Fibroblast of mammary gland (primary cell): Measurements from ENCODE around the gene GALNS.

Experiments used
- DNase-seq: peaks from one replicate; pipeline ENCODE4 v3.0.0-alpha.2; 2010; ENCODE audit warnings: low read depth
- H3K4me3 ChIP-seq: 2 replicates; pipeline ENCODE4 v1.5.1; 2011; ENCODE audit warnings: low read depth, mild to moderate bottlenecking, low read length, moderate library complexity; ENCODE audit not compliant: control insufficient read depth
- TF ChIP-seq, protein P1 (sequence below): conservative IDR thresholded peaks from 2 replicates; pipeline ENCODE4 v1.5.1; 2011; ENCODE audit warnings: low read depth, low read length, inconsistent platforms; ENCODE audit not compliant: control insufficient read depth, insufficient read depth

The GALNS gene

DNA sequence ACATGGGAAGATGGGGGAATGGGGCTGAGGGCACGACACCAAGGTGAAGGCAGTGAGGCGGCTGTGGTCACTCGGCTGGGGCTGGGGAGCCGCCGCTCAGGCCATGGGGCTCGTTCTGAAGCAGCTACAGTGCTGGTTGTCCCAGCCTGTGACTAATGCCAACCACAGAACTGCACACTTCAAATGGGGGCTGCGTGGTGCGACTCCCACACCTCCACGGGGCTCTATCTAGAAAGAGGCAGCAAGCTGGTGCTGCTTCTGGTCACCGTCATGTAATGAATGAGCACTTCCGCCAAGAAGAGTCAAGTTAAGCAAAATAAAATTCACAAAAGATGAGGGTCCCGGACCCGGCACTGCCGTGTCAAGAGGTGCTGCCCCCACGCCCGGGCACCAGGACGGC, 20.0 kb downstream of the GALNS start:
- TF ChIP-seq, protein P1, sequence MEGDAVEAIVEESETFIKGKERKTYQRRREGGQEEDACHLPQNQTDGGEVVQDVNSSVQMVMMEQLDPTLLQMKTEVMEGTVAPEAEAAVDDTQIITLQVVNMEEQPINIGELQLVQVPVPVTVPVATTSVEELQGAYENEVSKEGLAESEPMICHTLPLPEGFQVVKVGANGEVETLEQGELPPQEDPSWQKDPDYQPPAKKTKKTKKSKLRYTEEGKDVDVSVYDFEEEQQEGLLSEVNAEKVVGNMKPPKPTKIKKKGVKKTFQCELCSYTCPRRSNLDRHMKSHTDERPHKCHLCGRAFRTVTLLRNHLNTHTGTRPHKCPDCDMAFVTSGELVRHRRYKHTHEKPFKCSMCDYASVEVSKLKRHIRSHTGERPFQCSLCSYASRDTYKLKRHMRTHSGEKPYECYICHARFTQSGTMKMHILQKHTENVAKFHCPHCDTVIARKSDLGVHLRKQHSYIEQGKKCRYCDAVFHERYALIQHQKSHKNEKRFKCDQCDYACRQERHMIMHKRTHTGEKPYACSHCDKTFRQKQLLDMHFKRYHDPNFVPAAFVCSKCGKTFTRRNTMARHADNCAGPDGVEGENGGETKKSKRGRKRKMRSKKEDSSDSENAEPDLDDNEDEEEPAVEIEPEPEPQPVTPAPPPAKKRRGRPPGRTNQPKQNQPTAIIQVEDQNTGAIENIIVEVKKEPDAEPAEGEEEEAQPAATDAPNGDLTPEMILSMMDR: no peak
- no peak overlapping the region for H3K4me3 ChIP-seq
- DNase-seq: no peak

DNA sequence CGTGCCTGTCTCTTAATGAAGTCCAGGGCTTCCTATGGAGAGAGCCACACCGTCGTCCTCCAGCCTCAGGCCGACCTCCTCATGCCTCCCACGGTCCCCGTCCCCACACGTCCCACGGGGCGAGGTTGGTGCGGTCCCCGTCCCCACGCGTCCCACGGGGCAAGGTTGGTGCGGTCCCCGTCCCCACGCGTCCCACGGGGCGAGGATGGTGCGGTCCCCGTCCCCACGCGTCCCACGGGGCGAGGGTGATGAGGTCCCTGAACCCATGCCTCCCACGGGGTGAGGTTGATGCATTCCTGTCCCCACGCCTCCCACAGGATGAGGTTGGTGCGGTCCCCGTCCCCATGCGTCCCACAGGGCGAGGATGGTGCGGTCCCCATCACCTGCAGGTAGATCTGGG, 20.9 kb downstream of the GALNS start:
- TF ChIP-seq, protein P1: no peak
- no peak for DNase-seq
- H3K4me3 ChIP-seq: no peak overlapping the region

DNA sequence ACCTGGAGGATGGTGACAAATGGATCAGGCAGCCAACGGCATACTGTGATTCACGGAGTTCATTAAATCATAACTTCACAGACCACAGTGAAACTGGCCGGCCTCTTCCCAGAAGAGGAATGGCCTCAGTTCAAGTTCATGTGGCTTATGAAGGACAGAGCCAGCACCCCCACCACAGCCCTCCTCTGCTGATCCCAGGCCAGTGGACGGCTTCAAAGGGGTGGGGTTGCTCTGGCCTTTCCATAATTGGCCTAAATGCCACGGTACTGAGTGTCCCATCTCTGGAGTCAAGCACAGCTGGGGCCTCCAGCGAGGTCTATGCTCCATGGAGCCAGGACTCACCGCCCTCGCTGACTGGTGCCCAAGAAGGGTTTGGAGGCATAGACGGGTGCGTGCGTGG, 21.4 kb downstream of the GALNS start:
- H3K4me3 ChIP-seq: no peak overlapping the region
- peak; percentile 14 for DNase-seq
- TF ChIP-seq, protein P1: no peak

DNA sequence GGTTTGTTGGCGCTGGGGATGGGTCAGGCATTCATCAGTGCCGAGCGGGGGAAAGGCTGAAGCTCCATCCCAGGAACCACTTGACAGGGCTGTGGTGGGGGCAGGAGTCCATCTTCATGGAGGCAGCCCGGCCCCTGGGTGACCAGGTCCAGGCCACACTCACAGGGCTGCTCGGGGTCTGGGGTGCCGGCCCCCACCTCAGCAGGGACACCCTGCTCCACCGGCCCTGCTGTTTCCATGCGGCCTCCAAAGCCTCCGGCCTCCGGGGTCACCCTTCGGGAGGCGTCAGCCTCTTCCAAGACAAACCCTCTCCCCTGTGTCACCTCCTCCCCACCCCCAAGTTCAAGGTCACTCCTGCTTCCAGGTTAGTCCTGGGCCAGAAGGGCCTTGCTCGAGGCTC, 22.1 kb downstream of the GALNS start:
- DNase-seq: no peak
- TF ChIP-seq, protein P1: no peak
- no peak overlapping the region for H3K4me3 ChIP-seq

DNA sequence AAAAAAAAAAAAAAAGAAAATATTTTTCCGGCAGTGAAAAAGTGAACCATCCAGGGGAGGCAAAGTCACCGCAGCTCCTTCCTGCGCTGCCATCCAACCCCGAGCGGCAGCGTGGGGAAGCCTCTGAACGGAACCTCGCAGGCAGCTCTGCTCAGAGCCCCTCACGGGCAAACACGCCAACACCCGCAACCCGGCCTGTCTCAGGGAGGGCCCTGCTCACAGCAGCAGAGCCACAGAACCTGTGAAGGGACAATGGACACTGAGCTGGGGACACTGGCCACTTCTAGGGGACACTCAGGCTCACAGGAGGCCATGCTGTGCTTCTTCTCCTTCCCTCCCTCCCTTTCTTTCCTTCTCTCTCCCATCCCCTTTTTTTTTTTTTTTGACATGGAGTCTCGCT, 23.7 kb downstream of the GALNS start:
- DNase-seq: no peak
- H3K4me3 ChIP-seq: no peak overlapping the region
- TF ChIP-seq, protein P1: no peak

DNA sequence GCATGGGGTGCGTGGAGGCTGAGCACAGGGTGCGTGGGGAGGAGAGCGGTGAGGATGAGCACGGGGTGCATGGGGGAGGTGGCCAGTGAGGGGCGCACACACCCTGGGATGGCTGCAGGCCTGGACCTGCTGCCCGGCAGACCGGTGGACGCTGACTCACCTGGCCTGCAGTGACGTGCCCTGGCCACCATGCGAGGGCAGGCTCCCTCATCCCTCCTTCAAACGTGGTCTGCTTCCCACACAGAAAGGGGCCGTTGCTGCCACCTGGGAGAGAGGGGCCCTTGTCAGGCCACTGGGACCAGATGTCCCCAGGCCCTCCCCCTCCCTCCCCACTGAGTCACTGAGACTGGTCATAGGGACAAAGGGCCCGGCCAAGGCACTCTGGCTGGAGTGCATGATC, 24.9 kb downstream of the GALNS start:
- TF ChIP-seq, protein P1: no peak
- H3K4me3 ChIP-seq: no peak overlapping the region
- no peak for DNase-seq

DNA sequence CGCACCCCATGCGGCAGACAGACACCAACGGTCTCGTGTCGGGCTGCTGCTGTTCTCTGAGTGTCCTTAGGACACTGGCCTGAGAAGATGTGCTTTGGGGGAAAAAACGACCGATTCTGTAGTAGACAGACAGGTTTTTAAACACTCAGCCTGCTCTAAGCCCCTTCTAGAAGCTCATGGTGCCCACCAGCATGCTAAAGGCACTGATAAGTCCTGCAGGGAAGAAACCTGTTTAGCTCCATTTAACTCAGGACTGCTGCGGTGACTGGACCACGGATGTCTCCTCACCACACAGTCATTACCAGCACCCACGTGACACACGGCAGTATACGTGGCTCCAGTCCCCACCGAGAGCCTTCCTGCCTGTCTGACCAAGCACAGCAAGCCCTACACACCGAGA, 26.0 kb downstream of the GALNS start:
- no peak for DNase-seq
- H3K4me3 ChIP-seq: no peak overlapping the region
- TF ChIP-seq, protein P1: no peak
